ENCODE measurements around the gene CTNNA3.
"Not testable (repeated sequence)": the region's sequence is repeated elsewhere in the genome, so short reads cannot be mapped to it uniquely, and the experiment has no call there.

The CTNNA3 gene

GRCh38 chr10:67477868-67478267 lies 218.1 kb downstream of the CTNNA3 start:
- Histone ChIP-seq H3K36me3 (ENCODE audit: control insufficient read depth, insufficient read depth, low read length) (no peaks in the 10 kb centered on the region), H3K27me3 (ENCODE audit: control insufficient read depth, insufficient read depth, low read length) (no peaks in the 10 kb centered on the region), H3K9ac (ENCODE audit: low read length) (no peak overlapping the region), H3K9me3 (ENCODE audit: control insufficient read depth, low read length) (no peaks in the 10 kb centered on the region), H3K4me3 (ENCODE audit: low read length) (no peak overlapping the region), H3K4me1 (ENCODE audit: control insufficient read depth, insufficient read depth, low read length) (no peaks in the 10 kb centered on the region)

GRCh38 chr10:67476201-67476600 lies 219.8 kb downstream of the CTNNA3 start:
- Histone ChIP-seq H3K9me3 (ENCODE audit: control insufficient read depth, low read length) (no peaks in the 10 kb centered on the region), H3K9ac (ENCODE audit: low read length) (no peak overlapping the region), H3K27me3 (ENCODE audit: control insufficient read depth, insufficient read depth, low read length) (no peaks in the 10 kb centered on the region), H3K36me3 (ENCODE audit: control insufficient read depth, insufficient read depth, low read length) (no peaks in the 10 kb centered on the region), H3K4me1 (ENCODE audit: control insufficient read depth, insufficient read depth, low read length) (no peaks in the 10 kb centered on the region), H3K4me3 (ENCODE audit: low read length) (no peak overlapping the region)

- Histone ChIP-seq H3K4me1 (ENCODE audit: control insufficient read depth, insufficient read depth, low read length) (no peaks in the 10 kb centered on the region), H3K4me3 (ENCODE audit: low read length) (no peak overlapping the region), H3K36me3 (ENCODE audit: control insufficient read depth, insufficient read depth, low read length) (no peaks in the 10 kb centered on the region), H3K27me3 (ENCODE audit: control insufficient read depth, insufficient read depth, low read length) (no peaks in the 10 kb centered on the region), H3K9ac (ENCODE audit: low read length) (no peak overlapping the region), H3K9me3 (ENCODE audit: control insufficient read depth, low read length) (no peaks in the 10 kb centered on the region)
Measured at GRCh38 chr10:67473850-67474633, 222.0 kb downstream of the CTNNA3 start.

- H3K36me3 ChIP-seq (ENCODE audit: control insufficient read depth, insufficient read depth, low read length), result no peaks in the 10 kb centered on the region
- H3K9ac ChIP-seq (ENCODE audit: low read length), result no peak overlapping the region
- H3K9me3 ChIP-seq (ENCODE audit: control insufficient read depth, low read length), result no peaks in the 10 kb centered on the region
- H3K27me3 ChIP-seq (ENCODE audit: control insufficient read depth, insufficient read depth, low read length), result no peaks in the 10 kb centered on the region
- H3K4me3 ChIP-seq (ENCODE audit: low read length), result no peak overlapping the region
- no peaks in the 10 kb centered on the region for H3K4me1 ChIP-seq (ENCODE audit: control insufficient read depth, insufficient read depth, low read length)
Measured at GRCh38 chr10:67471022-67471421, 225.0 kb downstream of the CTNNA3 start.

- no peaks in the 10 kb centered on the region for H3K9me3 ChIP-seq (ENCODE audit: control insufficient read depth, low read length)
- no peak overlapping the region for H3K4me3 ChIP-seq (ENCODE audit: low read length)
- no peaks in the 10 kb centered on the region for H3K27me3 ChIP-seq (ENCODE audit: control insufficient read depth, insufficient read depth, low read length)
- no peak overlapping the region for H3K9ac ChIP-seq (ENCODE audit: low read length)
- H3K4me1 ChIP-seq (ENCODE audit: control insufficient read depth, insufficient read depth, low read length), result no peaks in the 10 kb centered on the region
- H3K36me3 ChIP-seq (ENCODE audit: control insufficient read depth, insufficient read depth, low read length), result no peaks in the 10 kb centered on the region
Measured at GRCh38 chr10:67464278-67464677, 231.7 kb downstream of the CTNNA3 start.

- H3K4me3 ChIP-seq (ENCODE audit: low read length), result no peak overlapping the region
- no peaks in the 10 kb centered on the region for H3K36me3 ChIP-seq (ENCODE audit: control insufficient read depth, insufficient read depth, low read length)
- H3K9ac ChIP-seq (ENCODE audit: low read length), result no peak overlapping the region
- H3K9me3 ChIP-seq (ENCODE audit: control insufficient read depth, low read length), result no peaks in the 10 kb centered on the region
- no peaks in the 10 kb centered on the region for H3K4me1 ChIP-seq (ENCODE audit: control insufficient read depth, insufficient read depth, low read length)
- no peaks in the 10 kb centered on the region for H3K27me3 ChIP-seq (ENCODE audit: control insufficient read depth, insufficient read depth, low read length)
Measured at GRCh38 chr10:67452892-67453291, 243.1 kb downstream of the CTNNA3 start.

GRCh38 chr10:67438605-67439304 lies 257.2 kb downstream of the CTNNA3 start:
- no peaks in the 10 kb centered on the region for H3K27me3 ChIP-seq (ENCODE audit: control insufficient read depth, insufficient read depth, low read length)
- no peak overlapping the region for H3K4me3 ChIP-seq (ENCODE audit: low read length)
- no peak overlapping the region for H3K9ac ChIP-seq (ENCODE audit: low read length)
- H3K36me3 ChIP-seq (ENCODE audit: control insufficient read depth, insufficient read depth, low read length), result no peaks in the 10 kb centered on the region
- H3K9me3 ChIP-seq (ENCODE audit: control insufficient read depth, low read length), result no peaks in the 10 kb centered on the region
- no peaks in the 10 kb centered on the region for H3K4me1 ChIP-seq (ENCODE audit: control insufficient read depth, insufficient read depth, low read length)

- Histone ChIP-seq H3K27me3 (ENCODE audit: control insufficient read depth, insufficient read depth, low read length) (no peaks in the 10 kb centered on the region), H3K9ac (ENCODE audit: low read length) (no peak overlapping the region), H3K4me1 (ENCODE audit: control insufficient read depth, insufficient read depth, low read length) (no peaks in the 10 kb centered on the region), H3K36me3 (ENCODE audit: control insufficient read depth, insufficient read depth, low read length) (no peaks in the 10 kb centered on the region), H3K4me3 (ENCODE audit: low read length) (no peak overlapping the region), H3K9me3 (ENCODE audit: control insufficient read depth, low read length) (no peaks in the 10 kb centered on the region)
Measured at GRCh38 chr10:67433276-67433675, 262.7 kb downstream of the CTNNA3 start.

GRCh38 chr10:67402620-67403019 lies 293.4 kb downstream of the CTNNA3 start:
- no peaks in the 10 kb centered on the region for H3K4me1 ChIP-seq (ENCODE audit: control insufficient read depth, insufficient read depth, low read length)
- H3K27me3 ChIP-seq (ENCODE audit: control insufficient read depth, insufficient read depth, low read length), result no peaks in the 10 kb centered on the region
- H3K9ac ChIP-seq (ENCODE audit: low read length), result no peak overlapping the region
- H3K36me3 ChIP-seq (ENCODE audit: control insufficient read depth, insufficient read depth, low read length), result no peaks in the 10 kb centered on the region
- no peaks in the 10 kb centered on the region for H3K9me3 ChIP-seq (ENCODE audit: control insufficient read depth, low read length)
- H3K4me3 ChIP-seq (ENCODE audit: low read length), result no peak overlapping the region

- no peak overlapping the region for H3K9ac ChIP-seq (ENCODE audit: low read length)
- no peaks in the 10 kb centered on the region for H3K36me3 ChIP-seq (ENCODE audit: control insufficient read depth, insufficient read depth, low read length)
- H3K27me3 ChIP-seq (ENCODE audit: control insufficient read depth, insufficient read depth, low read length), result no peaks in the 10 kb centered on the region
- H3K9me3 ChIP-seq (ENCODE audit: control insufficient read depth, low read length), result no peaks in the 10 kb centered on the region
- H3K4me1 ChIP-seq (ENCODE audit: control insufficient read depth, insufficient read depth, low read length), result no peaks in the 10 kb centered on the region
- no peak overlapping the region for H3K4me3 ChIP-seq (ENCODE audit: low read length)
Measured at GRCh38 chr10:67401711-67402110, 294.3 kb downstream of the CTNNA3 start.

GRCh38 chr10:67386841-67387533 lies 309.0 kb downstream of the CTNNA3 start:
- not testable (repeated sequence) for H3K27me3 ChIP-seq (ENCODE audit: control insufficient read depth, insufficient read depth, low read length); H3K9ac ChIP-seq (ENCODE audit: low read length); H3K36me3 ChIP-seq (ENCODE audit: control insufficient read depth, insufficient read depth, low read length); H3K9me3 ChIP-seq (ENCODE audit: control insufficient read depth, low read length); H3K4me3 ChIP-seq (ENCODE audit: low read length); H3K4me1 ChIP-seq (ENCODE audit: control insufficient read depth, insufficient read depth, low read length)

- no peak overlapping the region for H3K4me3 ChIP-seq (ENCODE audit: low read length)
- no peaks in the 10 kb centered on the region for H3K36me3 ChIP-seq (ENCODE audit: control insufficient read depth, insufficient read depth, low read length)
- H3K9ac ChIP-seq (ENCODE audit: low read length), result no peak overlapping the region
- no peaks in the 10 kb centered on the region for H3K9me3 ChIP-seq (ENCODE audit: control insufficient read depth, low read length)
- no peaks in the 10 kb centered on the region for H3K27me3 ChIP-seq (ENCODE audit: control insufficient read depth, insufficient read depth, low read length)
- H3K4me1 ChIP-seq (ENCODE audit: control insufficient read depth, insufficient read depth, low read length), result no peaks in the 10 kb centered on the region
Measured at GRCh38 chr10:67386260-67386659, 309.7 kb downstream of the CTNNA3 start.
